Epithelial cell of esophagus (primary cell): ENCODE measurements around the gene GLYATL1.

ENCODE experiments used
- DNase-seq: peaks from one replicate; pipeline ENCODE4 v3.0.0; 2010; ENCODE audit warnings: low read depth
- H3K4me3 ChIP-seq: 2 replicates; pipeline ENCODE4 v1.5.1; 2011; ENCODE audit warnings: mild to moderate bottlenecking, low read length, control low read depth
- TF ChIP-seq, protein P1 (sequence below): IDR thresholded peaks from 2 replicates; pipeline ENCODE4 v1.5.1; 2011; ENCODE audit warnings: low read depth, mild to moderate bottlenecking, low read length, control low read depth, inconsistent platforms; ENCODE audit not compliant: insufficient read depth; ENCODE audit errors: missing control alignments

GLYATL1 gene

DNA sequence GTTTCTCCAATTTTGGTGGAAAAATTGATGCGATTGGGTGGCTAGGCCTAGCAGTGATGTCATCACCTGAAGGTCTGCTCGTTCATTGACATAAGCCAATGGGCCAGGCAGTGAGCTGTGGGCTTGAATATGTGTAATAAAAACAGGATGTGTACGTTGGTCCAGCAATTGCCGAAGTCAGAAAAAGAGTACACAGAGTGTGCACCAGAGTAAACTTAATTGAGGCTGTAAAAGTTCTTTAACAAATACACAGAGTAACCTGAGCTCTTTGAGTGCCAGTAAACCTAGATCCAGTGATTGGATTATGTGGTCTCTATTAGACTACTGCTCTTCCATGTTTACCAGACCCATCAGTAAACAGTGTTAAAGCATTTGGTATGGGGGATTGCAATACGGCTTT is 13.0 kb upstream of the GLYATL1 start:
- no peak for DNase-seq
- TF ChIP-seq, protein P1, sequence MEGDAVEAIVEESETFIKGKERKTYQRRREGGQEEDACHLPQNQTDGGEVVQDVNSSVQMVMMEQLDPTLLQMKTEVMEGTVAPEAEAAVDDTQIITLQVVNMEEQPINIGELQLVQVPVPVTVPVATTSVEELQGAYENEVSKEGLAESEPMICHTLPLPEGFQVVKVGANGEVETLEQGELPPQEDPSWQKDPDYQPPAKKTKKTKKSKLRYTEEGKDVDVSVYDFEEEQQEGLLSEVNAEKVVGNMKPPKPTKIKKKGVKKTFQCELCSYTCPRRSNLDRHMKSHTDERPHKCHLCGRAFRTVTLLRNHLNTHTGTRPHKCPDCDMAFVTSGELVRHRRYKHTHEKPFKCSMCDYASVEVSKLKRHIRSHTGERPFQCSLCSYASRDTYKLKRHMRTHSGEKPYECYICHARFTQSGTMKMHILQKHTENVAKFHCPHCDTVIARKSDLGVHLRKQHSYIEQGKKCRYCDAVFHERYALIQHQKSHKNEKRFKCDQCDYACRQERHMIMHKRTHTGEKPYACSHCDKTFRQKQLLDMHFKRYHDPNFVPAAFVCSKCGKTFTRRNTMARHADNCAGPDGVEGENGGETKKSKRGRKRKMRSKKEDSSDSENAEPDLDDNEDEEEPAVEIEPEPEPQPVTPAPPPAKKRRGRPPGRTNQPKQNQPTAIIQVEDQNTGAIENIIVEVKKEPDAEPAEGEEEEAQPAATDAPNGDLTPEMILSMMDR = no peak
- H3K4me3 ChIP-seq = no peak overlapping the region

DNA sequence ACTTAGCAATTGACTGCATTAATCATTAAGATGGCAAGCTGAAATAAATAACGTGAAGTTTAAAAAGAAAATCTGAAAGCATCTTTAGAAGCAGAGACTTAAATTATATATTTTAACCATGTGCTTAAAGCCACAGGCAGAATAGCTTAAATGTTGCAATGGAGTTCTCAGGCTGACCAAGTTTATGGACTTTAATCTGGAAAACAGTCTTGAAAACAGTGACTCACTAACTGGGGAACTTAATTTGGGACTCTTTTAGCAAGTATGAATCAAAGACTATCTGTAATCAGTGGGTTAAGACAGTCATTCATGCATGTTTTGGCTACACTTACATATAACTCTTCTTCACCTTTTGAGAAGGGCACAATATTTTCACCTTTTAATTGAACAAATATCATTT is 12.6 kb upstream of the GLYATL1 start:
- TF ChIP-seq, protein P1 = no peak
- DNase-seq = peak; percentile 21
- no peak overlapping the region for H3K4me3 ChIP-seq

DNA sequence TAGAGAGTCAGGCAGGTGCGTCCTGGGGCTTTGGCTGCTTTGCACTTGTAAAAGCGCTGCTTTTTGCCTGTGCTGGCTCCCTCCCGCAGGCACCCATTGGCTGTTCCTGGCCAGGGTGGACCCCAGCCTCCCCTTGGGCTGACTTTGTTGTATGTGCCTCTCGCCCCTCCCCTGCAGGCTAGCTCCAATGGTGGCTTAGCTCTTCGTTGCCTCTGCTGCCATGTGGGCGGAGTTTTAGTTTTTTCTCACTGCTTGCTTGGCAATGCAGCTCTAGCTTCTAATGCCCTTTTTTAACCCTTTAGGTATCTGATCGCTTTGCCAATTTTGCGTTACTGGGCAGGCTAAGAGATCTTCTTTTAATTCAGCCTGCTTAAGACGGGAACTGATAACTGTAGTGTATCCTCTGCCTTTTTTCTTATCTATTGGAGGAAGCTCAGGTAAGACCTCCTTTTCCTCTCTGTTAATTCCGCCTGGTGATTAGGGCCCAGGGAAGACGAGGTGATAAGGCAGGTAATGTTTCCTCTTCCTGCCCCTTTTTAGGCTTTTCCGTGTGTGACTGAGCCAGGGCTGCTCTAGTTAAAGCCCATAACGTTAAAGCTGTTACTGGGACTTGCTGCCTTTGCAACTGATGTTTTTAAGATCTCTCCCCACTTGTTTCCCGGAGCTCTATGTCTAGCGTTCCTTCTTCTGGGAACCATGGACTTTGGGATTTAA is 11.7 kb upstream of the GLYATL1 start:
- TF ChIP-seq, protein P1 = no peak
- DNase-seq = no peak
- no peak overlapping the region for H3K4me3 ChIP-seq

DNA sequence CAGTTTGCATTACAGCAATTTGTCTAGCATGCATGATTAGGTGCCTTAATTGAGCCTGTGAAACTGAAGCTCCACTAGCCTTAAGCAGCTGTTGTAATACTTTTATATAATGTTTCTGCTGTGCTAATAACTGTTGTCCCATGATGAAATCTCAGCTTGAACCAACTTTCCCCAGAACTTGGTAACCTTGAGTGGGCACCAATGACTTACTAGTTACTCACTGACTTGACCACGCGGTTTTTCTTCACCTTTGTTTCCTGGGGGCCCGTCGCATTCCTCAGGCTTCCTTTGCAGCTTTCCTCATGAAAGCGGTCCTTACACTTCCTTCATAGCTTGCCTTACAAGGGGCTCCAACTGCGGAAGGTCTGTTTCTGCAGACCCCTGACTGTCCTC is 11.2 kb upstream of the GLYATL1 start:
- no peak for DNase-seq
- TF ChIP-seq, protein P1 = no peak
- H3K4me3 ChIP-seq = no peak overlapping the region

DNA sequence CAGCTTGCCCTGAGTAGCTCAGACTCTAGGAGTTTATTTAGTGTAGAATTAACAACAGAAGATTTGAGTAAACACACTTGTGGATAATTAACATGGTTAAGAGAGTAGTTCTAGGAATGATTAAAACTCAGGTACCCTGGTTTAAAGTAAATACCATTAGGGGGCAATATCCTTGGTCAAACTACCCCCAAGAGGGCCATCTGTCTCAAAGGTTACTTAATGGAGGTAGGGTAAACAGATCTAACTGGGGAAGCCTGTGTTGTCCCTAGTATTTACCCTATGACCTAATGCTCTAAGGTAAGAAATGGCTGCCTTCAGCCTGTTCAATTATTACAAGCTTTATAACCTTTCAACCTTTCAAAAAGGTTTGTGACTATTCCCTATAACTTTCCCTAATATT is 10.6 kb upstream of the GLYATL1 start:
- DNase-seq = no peak
- TF ChIP-seq, protein P1 = no peak
- no peak overlapping the region for H3K4me3 ChIP-seq

DNA sequence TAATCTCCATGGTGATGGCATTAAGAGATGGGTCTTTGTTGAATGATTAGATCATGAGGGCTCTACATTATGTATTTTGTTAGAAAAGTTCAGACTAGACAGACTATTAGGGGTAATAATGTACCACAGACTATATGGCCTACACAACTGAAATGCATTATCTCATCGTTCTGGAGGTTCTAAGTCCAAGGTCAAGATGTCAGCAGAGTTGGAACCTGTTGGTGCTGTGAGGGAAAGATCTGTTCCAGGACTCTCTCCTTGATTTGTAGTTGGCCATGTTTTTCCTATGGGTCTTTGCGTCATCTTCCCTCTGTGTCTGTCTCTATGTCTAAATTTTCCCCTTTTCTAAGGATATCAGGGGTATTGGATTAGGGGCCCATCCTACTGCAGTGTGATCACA is 8.4 kb upstream of the GLYATL1 start:
- TF ChIP-seq, protein P1 = no peak
- DNase-seq = no peak
- H3K4me3 ChIP-seq = no peak overlapping the region

DNA sequence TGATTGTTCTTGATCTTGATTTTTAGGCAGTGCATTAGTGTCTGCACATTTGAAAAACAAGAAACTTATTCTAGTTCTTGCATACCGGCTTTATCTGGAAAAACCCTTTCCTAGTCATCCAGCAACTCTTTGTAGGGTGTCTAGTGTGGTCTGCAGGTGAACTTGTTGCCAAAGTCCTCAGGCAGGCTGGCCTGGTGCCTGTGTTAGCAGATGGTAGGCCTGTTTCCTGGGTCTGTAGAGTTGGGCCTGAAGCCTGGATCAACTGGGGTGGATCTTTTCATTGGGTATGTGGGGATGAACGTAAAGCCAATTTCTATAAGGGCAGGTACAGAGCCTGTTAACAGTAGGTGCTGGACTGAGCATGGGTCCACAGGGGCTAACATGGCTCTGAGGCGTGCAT is 5.6 kb upstream of the GLYATL1 start:
- no peak for DNase-seq
- TF ChIP-seq, protein P1 = no peak
- H3K4me3 ChIP-seq = no peak overlapping the region
